HG02973 (cell line): ENCODE results near the gene SPDYE6.
"Not testable (repeated sequence)": the region's sequence is repeated elsewhere in the genome, so short reads cannot be mapped to it uniquely, and the experiment has no call there.

Experiments used
- ATAC-seq: cut with Tn5 transposase; IDR thresholded peaks from one replicate; pipeline ENCODE4 v1.9.1; 2021; ENCODE audit warnings: moderate library complexity; ENCODE audit not compliant: unreplicated experiment

Gene SPDYE6

DNA sequence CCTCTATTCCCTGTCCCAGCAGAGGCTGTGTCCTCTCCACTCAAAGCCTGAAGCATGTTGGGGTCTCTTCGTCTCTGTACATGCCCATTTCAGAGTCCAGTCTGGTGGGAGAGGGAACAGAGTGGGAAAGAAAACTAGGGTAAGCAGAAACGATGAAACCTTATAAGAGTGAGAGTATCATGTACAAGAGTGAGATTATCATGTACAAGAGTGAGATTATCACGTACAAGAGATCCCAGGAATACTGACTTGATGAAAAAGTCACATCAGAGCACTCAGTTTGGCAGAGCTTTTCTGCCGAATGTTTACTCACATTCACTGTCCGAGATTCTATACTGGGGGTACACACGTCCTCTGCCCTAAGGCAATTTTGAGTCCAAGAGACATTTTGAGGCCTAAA lies at the start of gene SPDYE6:
Gene SPDYE6, minus strand, starts transcription at position 101 of the 400 bp plus-strand sequence. CDS start 421 bp downstream, outside the sequence.
- not testable (repeated sequence) for ATAC-seq

DNA sequence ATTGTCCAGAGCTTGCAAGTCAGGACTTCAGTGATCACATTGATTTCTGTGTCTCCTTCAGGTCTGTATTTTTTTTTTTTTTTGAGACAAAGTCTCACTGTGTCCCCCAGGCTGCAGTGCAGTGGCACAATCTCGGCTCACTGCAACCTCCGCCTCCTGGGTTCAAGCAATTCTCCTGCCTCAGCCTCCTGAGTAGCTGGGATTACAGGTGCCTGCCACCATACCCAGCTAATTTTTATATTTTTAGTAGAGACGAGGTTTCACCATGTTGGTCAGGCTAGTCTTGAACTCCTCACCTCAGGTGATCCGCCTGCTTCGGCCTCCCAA lies 48.6 kb upstream of the SPDYE6 start:
- ATAC-seq: not testable (repeated sequence)

GRCh38 chr7:102404005-102404861 lies 48.0 kb upstream of the SPDYE6 start:
- peak; percentile 74 for ATAC-seq

DNA sequence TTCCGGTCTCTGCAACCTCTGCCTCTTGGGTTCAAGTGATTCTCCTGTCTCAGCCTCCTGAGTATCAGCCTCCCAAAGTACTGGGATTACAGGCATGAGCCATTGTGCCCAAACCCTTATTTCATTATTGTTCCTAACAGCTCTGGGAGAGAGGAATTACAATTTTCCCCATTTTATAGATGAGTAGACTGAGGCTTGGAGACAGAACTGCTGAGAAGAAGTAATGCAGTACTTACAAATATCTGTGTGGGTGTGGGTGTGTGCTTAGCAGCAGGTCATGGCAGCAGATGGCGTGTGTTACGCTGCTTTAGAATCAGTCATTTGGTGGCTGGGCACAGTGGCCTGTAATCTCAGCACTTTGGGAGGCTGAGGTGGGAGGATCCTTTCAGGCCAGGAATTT lies 47.3 kb upstream of the SPDYE6 start:
- no peak for ATAC-seq

- ATAC-seq: no peak
Measured at GRCh38 chr7:102400360-102400759, 44.1 kb upstream of the SPDYE6 start.

- no peak for ATAC-seq
Measured at GRCh38 chr7:102398543-102398942, 42.3 kb upstream of the SPDYE6 start.

GRCh38 chr7:102396710-102397019 lies 40.4 kb upstream of the SPDYE6 start:
- no peak for ATAC-seq

GRCh38 chr7:102395873-102396709 lies 39.8 kb upstream of the SPDYE6 start, which contains the start of gene PRKRIP1:
Gene PRKRIP1, plus strand, starts transcription at chr7:102396363. Its CDS starts 49 bp downstream, at chr7:102396412.
- peak; percentile 97 for ATAC-seq

DNA sequence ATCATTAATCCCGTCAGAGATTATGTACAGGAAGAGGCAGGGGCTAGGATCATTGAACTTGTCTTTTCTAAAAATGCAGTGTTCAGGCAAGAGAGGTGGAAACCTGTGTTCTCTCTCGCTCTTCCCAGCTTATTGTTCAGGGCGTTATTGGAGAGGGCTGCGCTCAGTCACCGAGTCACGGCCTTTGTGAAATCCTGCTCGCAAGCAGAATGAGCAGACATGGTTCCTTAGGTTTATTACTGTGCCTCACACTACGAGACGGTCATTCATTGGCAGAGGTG lies 39.3 kb upstream of the SPDYE6 start:
- no peak for ATAC-seq

DNA sequence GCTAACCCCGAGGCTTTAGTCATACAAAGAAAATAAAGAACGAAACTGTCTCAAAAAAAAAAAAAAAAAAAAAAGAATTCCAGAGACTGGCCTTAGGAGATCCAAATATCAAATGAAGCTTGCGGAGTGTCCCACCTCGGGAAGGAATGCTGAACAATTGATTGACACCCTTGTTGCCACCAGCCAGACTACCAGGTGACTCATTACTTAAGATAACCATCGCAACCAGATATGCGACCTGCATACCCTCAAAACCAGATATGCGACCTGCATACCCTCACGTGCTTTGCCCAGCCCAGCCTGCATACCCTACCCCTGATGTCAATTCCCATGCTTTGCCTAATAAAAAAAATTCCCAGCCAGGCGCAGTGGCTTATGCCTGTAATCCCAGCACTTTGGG lies 37.2 kb upstream of the SPDYE6 start:
- no peak for ATAC-seq

GRCh38 chr7:102392330-102392729 lies 36.1 kb upstream of the SPDYE6 start:
- ATAC-seq: no peak

GRCh38 chr7:102390697-102391484 lies 34.6 kb upstream of the SPDYE6 start:
- no peak for ATAC-seq

- ATAC-seq: no peak
Measured at GRCh38 chr7:102389810-102390209, 33.6 kb upstream of the SPDYE6 start.

- ATAC-seq: no peak
Measured at GRCh38 chr7:102387064-102387463, 30.8 kb upstream of the SPDYE6 start.

DNA sequence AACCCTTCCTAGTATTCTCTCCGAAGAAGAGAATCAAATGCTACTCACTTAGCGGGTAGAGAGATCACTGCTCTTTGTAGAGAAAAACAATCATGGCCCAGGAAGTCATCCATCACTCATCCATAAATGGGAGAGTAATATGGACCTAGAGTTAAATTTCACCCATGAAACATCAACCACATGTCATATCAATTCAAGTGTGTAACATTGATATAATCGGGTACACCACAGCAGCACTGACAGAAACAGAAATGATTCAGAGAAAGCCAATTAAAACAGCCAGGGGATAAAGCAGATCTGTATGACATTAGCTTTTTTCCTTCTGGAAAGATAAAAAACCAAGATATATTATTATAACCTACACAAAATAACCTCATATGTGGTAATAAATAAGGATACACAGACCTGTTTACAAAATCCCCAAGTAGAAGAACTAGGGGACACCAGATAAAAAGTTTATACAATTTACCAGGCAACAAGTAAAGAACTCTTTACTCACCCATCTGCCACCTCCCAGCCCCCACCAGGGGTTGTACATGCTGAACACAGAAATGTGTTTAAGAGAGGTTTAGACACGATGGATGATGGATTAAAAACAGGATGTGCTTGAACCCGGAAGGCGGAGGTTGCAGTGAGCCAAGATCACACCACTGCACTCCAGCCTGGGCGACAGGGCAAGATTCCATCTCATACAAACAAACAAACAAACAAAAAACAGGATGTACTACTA lies 25.6 kb upstream of the SPDYE6 start:
- not testable (repeated sequence) for ATAC-seq

- ATAC-seq: not testable (repeated sequence)
Measured at GRCh38 chr7:102380837-102381236, 24.6 kb upstream of the SPDYE6 start.

GRCh38 chr7:102376964-102377466 lies 20.8 kb upstream of the SPDYE6 start:
- ATAC-seq: no peak

GRCh38 chr7:102372796-102373195 lies 16.6 kb upstream of the SPDYE6 start:
- not testable (repeated sequence) for ATAC-seq

- not testable (repeated sequence) for ATAC-seq
Measured at GRCh38 chr7:102370038-102370437, 13.8 kb upstream of the SPDYE6 start.

GRCh38 chr7:102365390-102365789 lies 9.1 kb upstream of the SPDYE6 start:
- ATAC-seq: not testable (repeated sequence)
